ENCODE results near the gene CASZ1.

Gene CASZ1

GRCh38 chr1:10773851-10774614 lies 22.4 kb downstream of the CASZ1 start:
- DNase-seq (ENCODE audit: low read depth), result no peak

- no peak for DNase-seq (ENCODE audit: low read depth)
These were observed 23.1 kb downstream of the CASZ1 start for GRCh38 chr1:10773376-10773775.

- no peak for DNase-seq (ENCODE audit: low read depth)
These were observed 23.7 kb downstream of the CASZ1 start for GRCh38 chr1:10772711-10773110.

- DNase-seq (ENCODE audit: low read depth), result no peak
These were observed 24.7 kb downstream of the CASZ1 start for GRCh38 chr1:10771789-10772188.

GRCh38 chr1:10768552-10768951 lies 27.9 kb downstream of the CASZ1 start:
- DNase-seq (ENCODE audit: low read depth), result no peak

- no peak for DNase-seq (ENCODE audit: low read depth)
These were observed 29.2 kb downstream of the CASZ1 start for GRCh38 chr1:10767282-10767681.

- DNase-seq (ENCODE audit: low read depth), result no peak
These were observed 30.5 kb downstream of the CASZ1 start for GRCh38 chr1:10765734-10766478.

GRCh38 chr1:10765304-10765703 lies 31.1 kb downstream of the CASZ1 start:
- DNase-seq (ENCODE audit: low read depth), result no peak

- DNase-seq (ENCODE audit: low read depth), result no peak
These were observed 32.1 kb downstream of the CASZ1 start for GRCh38 chr1:10764296-10764798.

GRCh38 chr1:10762875-10763274 lies 33.6 kb downstream of the CASZ1 start:
- no peak for DNase-seq (ENCODE audit: low read depth)

- DNase-seq (ENCODE audit: low read depth), result no peak
These were observed 34.3 kb downstream of the CASZ1 start for GRCh38 chr1:10762153-10762523.

- DNase-seq (ENCODE audit: low read depth), result no peak
These were observed 34.8 kb downstream of the CASZ1 start for GRCh38 chr1:10761503-10762152.

GRCh38 chr1:10760566-10761502 lies 35.6 kb downstream of the CASZ1 start:
- no peak for DNase-seq (ENCODE audit: low read depth)

GRCh38 chr1:10759413-10760200 lies 36.8 kb downstream of the CASZ1 start:
- no peak for DNase-seq (ENCODE audit: low read depth)

- DNase-seq (ENCODE audit: low read depth), result no peak
These were observed 39.6 kb downstream of the CASZ1 start for GRCh38 chr1:10756842-10757241.

GRCh38 chr1:10755970-10756521 lies 40.4 kb downstream of the CASZ1 start:
- no peak for DNase-seq (ENCODE audit: low read depth)

GRCh38 chr1:10754568-10755329 lies 41.7 kb downstream of the CASZ1 start:
- no peak for DNase-seq (ENCODE audit: low read depth)

- DNase-seq (ENCODE audit: low read depth), result no peak
These were observed 43.1 kb downstream of the CASZ1 start for GRCh38 chr1:10753299-10753698.

- DNase-seq (ENCODE audit: low read depth), result no peak
These were observed 44.8 kb downstream of the CASZ1 start for GRCh38 chr1:10751561-10752085.

- no peak for DNase-seq (ENCODE audit: low read depth)
These were observed 45.3 kb downstream of the CASZ1 start for GRCh38 chr1:10751160-10751559.

All from non-pigmented ciliary epithelial cell (primary cell).